NCI-H1436 (cell line): ENCODE data around the gene PRAMEF27.
"Not testable (repeated sequence)": the region's sequence is repeated elsewhere in the genome, so short reads cannot be mapped to it uniquely, and the experiment has no call there.

Experiments
- DNase-seq: peaks from one replicate; lab custom pipeline; 2025; lab: John Stamatoyannopoulos, UW

PRAMEF27 gene

GRCh38 chr1:13056475-13056874, at the start of gene PRAMEF27:
Gene PRAMEF27 (minus strand): TSS chr1:13056575. CDS start chr1:13053659, 2,916 bp downstream.
- not testable (repeated sequence) for DNase-seq

DNA sequence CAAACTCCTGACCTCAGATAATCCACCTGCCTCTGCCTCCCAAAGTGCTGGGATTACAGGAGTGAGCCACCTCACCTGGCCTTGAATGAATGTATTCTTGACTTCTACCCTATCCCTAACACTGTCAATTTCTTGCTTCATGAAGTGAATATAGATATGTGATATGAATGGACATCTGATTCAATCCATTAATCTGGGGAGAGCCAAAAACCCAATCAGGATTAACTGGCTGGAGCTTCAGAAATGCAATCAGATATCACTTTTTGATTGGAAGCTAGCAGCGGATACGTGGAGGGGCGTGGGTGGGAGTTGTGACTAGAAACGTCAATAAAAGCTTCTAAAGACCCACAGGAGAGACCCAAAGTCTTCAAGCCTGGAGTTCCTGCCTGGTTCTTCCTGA, 14.1 kb upstream of the PRAMEF27 start, which contains the start of gene PRAMEF25:
Gene PRAMEF25, plus strand, starts transcription at position 301 of the 400 bp plus-strand sequence. CDS start 2,920 bp downstream, outside the sequence.
- DNase-seq: not testable (repeated sequence)

GRCh38 chr1:13019846-13020245, 36.5 kb downstream of the PRAMEF27 start:
- not testable (repeated sequence) for DNase-seq

DNA sequence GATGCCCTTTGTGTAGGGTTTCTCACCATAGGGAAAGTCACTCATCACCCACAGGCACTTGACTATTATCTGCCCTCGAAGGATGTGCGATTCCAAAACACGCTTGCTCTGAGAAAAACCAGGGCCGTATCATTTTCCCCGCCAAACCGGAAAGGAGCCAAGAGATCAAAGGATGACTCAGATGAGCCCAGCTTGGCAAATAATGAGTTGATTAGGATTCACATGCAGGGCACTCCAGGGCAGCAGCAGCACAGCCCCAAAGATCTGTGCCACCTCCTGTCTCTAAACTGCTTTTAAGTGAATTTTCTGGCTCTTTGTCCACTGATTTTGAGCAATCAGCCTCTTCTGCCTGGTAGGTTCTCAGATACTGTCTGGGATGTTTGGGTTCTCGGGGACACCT, 44.4 kb downstream of the PRAMEF27 start:
- not testable (repeated sequence) for DNase-seq

- DNase-seq: not testable (repeated sequence)
Measured at GRCh38 chr1:13009348-13009747, 47.0 kb downstream of the PRAMEF27 start.

DNA sequence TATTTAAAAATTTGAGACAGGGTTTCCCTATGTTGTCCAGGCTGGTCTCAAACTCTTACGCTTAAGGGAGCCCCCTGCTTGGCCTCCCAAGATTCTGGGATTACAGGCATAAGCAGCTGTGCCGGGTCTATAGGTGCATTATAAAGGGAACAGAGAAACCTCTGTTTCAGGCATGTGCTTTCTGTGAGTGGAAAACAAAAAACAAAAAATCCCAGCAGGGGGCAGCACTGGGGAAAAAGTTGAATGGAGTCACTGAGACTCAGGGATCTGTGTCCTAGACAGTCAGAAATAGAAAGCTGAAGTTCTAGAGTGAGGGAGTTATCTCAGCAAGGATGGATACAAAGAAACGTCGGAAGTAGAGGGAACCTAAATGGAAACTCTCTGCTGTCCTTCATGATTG, 50.6 kb downstream of the PRAMEF27 start:
- not testable (repeated sequence) for DNase-seq
